Thoracic aorta (tissue), 2 donors: ENCODE measurements around the gene GAPT. TPM values are rescaled to one million over a fixed set of nuclear protein-coding genes. Genes with fewer than 3 reads are reported as not detected.

Experiments
- ATAC-seq: fragments of 150-250 bp; one replicate; pipeline ENCODE4 v1.8.0; 2017; ENCODE audit warnings: low read depth; ENCODE audit not compliant: insufficient number of reproducible peaks, low FRiP score
- DNase-seq: peaks from one replicate; pipeline ENCODE4 v3.0.0-alpha.2; 2020; ENCODE audit warnings: low spot score
- H3K27ac ChIP-seq, 2 donors: fragments of 200-600 bp; sonication (generic); 1 replicate in 1 of 2; 2 replicates in 1 of 2; pipeline ENCODE4 v1.5.1; 2016; ENCODE audit warnings: mild to moderate bottlenecking in 2 of 2, moderate library complexity in 2 of 2
- H3K27me3 ChIP-seq: fragments of 200-600 bp; sonication (generic); replicated peaks from 2 replicates; pipeline ENCODE4 v1.6.0; 2016; ENCODE audit warnings: mild to moderate bottlenecking; ENCODE audit not compliant: insufficient read depth
- H3K36me3 ChIP-seq: fragments of 200-600 bp; sonication (generic); one replicate; pipeline ENCODE4 v1.5.1; 2016
- H3K4me1 ChIP-seq, 2 donors: fragments of 200-600 bp; sonication (generic); 1 replicate in 1 of 2; 2 replicates in 1 of 2; pipeline versions ENCODE4 v1.5.1 to v1.6.0; 2016; ENCODE audit warnings: low read depth in 2 of 2, mild to moderate bottlenecking in 1 of 2; ENCODE audit not compliant: control insufficient read depth in 1 of 2
- H3K4me3 ChIP-seq: fragments of 200-600 bp; sonication (generic); 2 replicates; pipeline ENCODE4 v1.5.1; 2016; ENCODE audit warnings: mild to moderate bottlenecking
- H3K9me3 ChIP-seq: fragments of 200-600 bp; sonication (generic); 2 replicates; pipeline ENCODE4 v1.5.1; 2016
- total RNA-seq, 2 donors: library from RNA; depleted of rRNA; stranded (reverse); fragments of >200 nt; gene quantifications; one replicate each; pipeline versions ENCODE4 v1.1.0 to v1.2.3, GENCODE V29; 2016
- TF ChIP-seq, protein P1 (sequence below): fragments of 200-600 bp; sonication (generic); IDR thresholded peaks from one replicate; pipeline ENCODE4 v1.5.1; 2019; ENCODE audit warnings: antibody characterized with exemption

The GAPT gene
- total RNA-seq, 2 donors from 2014 or later: 0.14 to 1.6 TPM

DNA sequence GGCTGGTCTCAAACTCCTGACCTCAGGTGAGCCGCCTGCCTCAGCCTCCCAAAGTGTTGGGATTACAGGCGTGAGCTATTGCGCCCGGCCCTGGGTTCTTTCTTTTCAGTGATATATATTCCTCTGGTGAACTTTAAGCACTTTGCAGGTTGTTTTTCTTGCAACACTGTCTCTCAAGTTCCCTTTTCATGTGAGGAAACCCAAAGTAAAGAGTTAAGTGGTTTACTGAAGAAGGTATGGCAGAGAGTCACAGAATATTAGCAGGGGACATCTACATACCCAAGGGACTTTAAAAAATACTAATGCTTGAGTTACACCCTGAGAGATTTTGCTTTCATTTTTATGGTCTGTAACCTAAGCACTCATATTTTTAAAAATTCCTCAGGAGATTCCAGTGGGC lies 6.7 kb upstream of the GAPT start:
- DNase-seq: no peak
- no peak overlapping the region for H3K27ac ChIP-seq
- no peak overlapping the region for H3K4me3 ChIP-seq
- no peaks in the 10 kb centered on the region for H3K27me3 ChIP-seq
- no peaks in the 10 kb centered on the region for H3K4me1 ChIP-seq
- TF ChIP-seq, protein P1, sequence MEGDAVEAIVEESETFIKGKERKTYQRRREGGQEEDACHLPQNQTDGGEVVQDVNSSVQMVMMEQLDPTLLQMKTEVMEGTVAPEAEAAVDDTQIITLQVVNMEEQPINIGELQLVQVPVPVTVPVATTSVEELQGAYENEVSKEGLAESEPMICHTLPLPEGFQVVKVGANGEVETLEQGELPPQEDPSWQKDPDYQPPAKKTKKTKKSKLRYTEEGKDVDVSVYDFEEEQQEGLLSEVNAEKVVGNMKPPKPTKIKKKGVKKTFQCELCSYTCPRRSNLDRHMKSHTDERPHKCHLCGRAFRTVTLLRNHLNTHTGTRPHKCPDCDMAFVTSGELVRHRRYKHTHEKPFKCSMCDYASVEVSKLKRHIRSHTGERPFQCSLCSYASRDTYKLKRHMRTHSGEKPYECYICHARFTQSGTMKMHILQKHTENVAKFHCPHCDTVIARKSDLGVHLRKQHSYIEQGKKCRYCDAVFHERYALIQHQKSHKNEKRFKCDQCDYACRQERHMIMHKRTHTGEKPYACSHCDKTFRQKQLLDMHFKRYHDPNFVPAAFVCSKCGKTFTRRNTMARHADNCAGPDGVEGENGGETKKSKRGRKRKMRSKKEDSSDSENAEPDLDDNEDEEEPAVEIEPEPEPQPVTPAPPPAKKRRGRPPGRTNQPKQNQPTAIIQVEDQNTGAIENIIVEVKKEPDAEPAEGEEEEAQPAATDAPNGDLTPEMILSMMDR: no peak
- no peaks in the 10 kb centered on the region for H3K36me3 ChIP-seq
- no peak for ATAC-seq
- no peaks in the 10 kb centered on the region for H3K9me3 ChIP-seq

DNA sequence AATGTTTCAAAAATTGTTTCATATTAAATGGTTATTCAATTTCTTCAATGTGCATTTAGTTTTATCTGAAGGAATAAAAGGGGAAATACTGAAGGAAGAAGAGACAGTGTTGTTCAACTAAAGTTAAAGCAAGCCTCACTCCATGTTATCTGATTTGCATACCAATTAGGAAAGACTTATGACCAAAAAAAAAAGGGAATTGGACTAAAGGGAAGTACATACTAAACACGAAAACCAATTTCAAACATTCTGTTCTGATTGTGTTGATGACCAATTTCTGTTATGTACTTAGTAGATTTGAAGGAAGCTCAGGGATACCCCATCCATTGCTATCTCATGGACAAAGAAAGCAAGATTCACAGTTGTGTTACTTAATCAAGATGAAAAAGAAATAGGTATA lies 4.9 kb upstream of the GAPT start:
- ATAC-seq: no peak
- no peaks in the 10 kb centered on the region for H3K36me3 ChIP-seq
- TF ChIP-seq, protein P1: no peak

DNA sequence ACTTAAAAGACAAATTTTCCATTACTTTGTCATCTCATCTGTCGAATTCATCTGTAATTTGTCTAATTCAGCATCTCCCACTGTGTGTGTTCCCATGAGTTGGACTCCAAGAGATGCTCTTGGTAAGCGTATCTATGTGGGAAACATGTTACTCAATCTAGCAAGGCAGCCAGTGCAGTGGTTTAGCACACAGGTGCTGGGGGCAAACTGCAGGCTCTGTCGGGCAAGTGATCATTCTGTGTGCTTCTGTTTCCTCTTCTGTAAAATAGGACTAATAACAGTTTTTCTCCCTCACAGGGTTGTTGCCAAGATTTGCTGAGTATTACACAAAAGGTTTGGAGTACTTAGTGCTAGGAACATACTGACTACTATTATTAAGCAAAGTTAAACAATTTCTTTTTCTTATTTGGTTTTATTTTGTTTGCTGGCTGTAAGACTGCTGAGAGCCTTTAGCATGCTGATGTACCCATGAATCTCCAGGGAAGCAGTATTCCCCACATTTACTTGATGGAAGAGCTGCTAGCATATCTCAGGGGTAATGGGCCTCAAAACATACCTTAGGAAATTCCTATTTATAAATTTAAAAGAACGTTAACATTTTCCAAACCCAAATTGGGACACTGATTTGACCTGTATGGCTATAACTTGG lies 709 bp upstream of the GAPT start:
- TF ChIP-seq, protein P1: no peak
- no peak overlapping the region for H3K4me3 ChIP-seq
- DNase-seq (no peak), ATAC-seq (no peak)
- no peaks in the 10 kb centered on the region for H3K9me3 ChIP-seq
- no peaks in the 10 kb centered on the region for H3K4me1 ChIP-seq
- no peaks in the 10 kb centered on the region for H3K27me3 ChIP-seq
- no peak overlapping the region for H3K27ac ChIP-seq
- no peaks in the 10 kb centered on the region for H3K36me3 ChIP-seq

More for the DNA sequence above, 4.9 kb upstream of the GAPT start:
- DNase-seq: no peak
- Histone ChIP-seq H3K27ac (no peak overlapping the region), H3K4me3 (no peak overlapping the region), H3K9me3 (no peaks in the 10 kb centered on the region), H3K27me3 (no peaks in the 10 kb centered on the region), H3K4me1 (no peaks in the 10 kb centered on the region)

DNA sequence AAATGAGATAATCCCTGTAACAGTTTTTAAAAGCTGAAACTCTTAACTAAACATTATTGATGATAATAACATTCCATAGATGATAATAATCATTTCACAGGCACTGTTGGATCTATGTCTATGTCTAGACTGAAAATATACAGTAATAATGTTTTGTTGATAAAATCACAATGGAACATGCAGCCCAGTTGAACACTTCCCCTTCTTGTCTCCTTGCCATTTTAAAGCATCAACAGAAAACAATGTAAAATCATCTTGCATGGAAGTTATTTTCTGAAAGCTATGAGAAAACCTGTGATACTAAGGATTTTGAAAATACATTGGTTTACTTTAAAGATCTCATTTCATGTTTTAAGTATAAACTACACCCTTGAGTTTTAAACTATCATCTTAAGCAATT lies 1.9 kb downstream of the GAPT start:
- no peak overlapping the region for H3K27ac ChIP-seq
- DNase-seq: no peak
- no peaks in the 10 kb centered on the region for H3K4me1 ChIP-seq
- H3K4me3 ChIP-seq: no peak overlapping the region
- no peaks in the 10 kb centered on the region for H3K9me3 ChIP-seq
- no peaks in the 10 kb centered on the region for H3K36me3 ChIP-seq
- TF ChIP-seq, protein P1: no peak
- no peak for ATAC-seq
- no peaks in the 10 kb centered on the region for H3K27me3 ChIP-seq

DNA sequence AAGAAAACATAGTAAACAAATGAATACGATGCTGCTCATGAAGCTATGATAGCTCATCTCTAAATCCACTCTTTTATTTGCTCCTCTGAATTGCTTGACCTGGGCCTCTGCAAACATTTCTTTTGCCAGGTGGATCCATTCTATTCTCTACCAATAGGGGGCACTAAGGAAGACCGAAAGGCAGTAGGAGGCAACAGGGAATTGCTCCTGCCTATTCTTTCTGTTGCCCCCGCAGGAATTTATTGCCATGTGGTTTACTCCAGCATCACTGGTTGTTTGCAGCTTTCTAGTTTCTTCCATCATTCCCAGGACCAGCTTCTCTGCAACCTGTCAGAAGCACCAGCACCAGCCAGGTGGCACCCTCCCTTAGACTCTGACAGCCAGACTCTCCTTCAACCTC lies 5.3 kb downstream of the GAPT start:
- TF ChIP-seq, protein P1: no peak
- Histone ChIP-seq H3K4me3 (no peak overlapping the region), H3K27me3 (no peaks in the 10 kb centered on the region), H3K36me3 (no peaks in the 10 kb centered on the region), H3K27ac (no peak overlapping the region), H3K4me1 (no peaks in the 10 kb centered on the region), H3K9me3 (no peaks in the 10 kb centered on the region)
- DNase-seq: no peak
- no peak for ATAC-seq
